Suppressor macrophage treated with lipopolysaccharide for 4 hours (primary cell): ENCODE data around the gene CHI3L1.
"Not testable (repeated sequence)": the region's sequence is repeated elsewhere in the genome, so short reads cannot be mapped to it uniquely, and the experiment has no call there.

Experiments
- DNase-seq: peaks from one replicate; pipeline ENCODE4 v3.0.0-alpha.2; 2020

The CHI3L1 gene

GRCh38 chr1:203186446-203187303 is at the start of gene CHI3L1:
CHI3L1 (minus strand) TSS chr1:203186704; CDS start chr1:203186623, 81 bp downstream.
- peak; percentile 92 for DNase-seq

- not testable (repeated sequence) for DNase-seq
Observed at GRCh38 chr1:203234901-203235300, 48.4 kb upstream of the CHI3L1 start.

GRCh38 chr1:203229471-203230135 is 43.1 kb upstream of the CHI3L1 start, which contains the start of gene CHIT1:
CHIT1 (minus strand) TSS chr1:203229673; CDS start chr1:203229636, 37 bp downstream.
- peak; percentile 86 for DNase-seq

- no peak for DNase-seq
Observed at GRCh38 chr1:203228670-203229069, 42.2 kb upstream of the CHI3L1 start.

- DNase-seq = peak; percentile 40
Observed at GRCh38 chr1:203227371-203228083, 41.0 kb upstream of the CHI3L1 start.

GRCh38 chr1:203225071-203225470 is 38.6 kb upstream of the CHI3L1 start:
- peak; percentile 34 for DNase-seq

GRCh38 chr1:203223012-203223775 is 36.7 kb upstream of the CHI3L1 start:
- DNase-seq = no peak

- DNase-seq = no peak
Observed at GRCh38 chr1:203219934-203220333, 33.4 kb upstream of the CHI3L1 start.

GRCh38 chr1:203219171-203219570 is 32.7 kb upstream of the CHI3L1 start:
- no peak for DNase-seq

- no peak for DNase-seq
Observed at GRCh38 chr1:203217668-203218067, 31.2 kb upstream of the CHI3L1 start.

GRCh38 chr1:203217139-203217655 is 30.7 kb upstream of the CHI3L1 start:
- peak; percentile 37 for DNase-seq

- DNase-seq = peak; percentile 87
Observed at GRCh38 chr1:203216274-203217138, 30.0 kb upstream of the CHI3L1 start.

- DNase-seq = no peak
Observed at GRCh38 chr1:203215573-203215972, 29.1 kb upstream of the CHI3L1 start.

GRCh38 chr1:203214871-203215270 is 28.4 kb upstream of the CHI3L1 start:
- DNase-seq = peak; percentile 89

GRCh38 chr1:203213126-203213525 is 26.6 kb upstream of the CHI3L1 start:
- DNase-seq = no peak

GRCh38 chr1:203211812-203212211 is 25.3 kb upstream of the CHI3L1 start:
- no peak for DNase-seq

GRCh38 chr1:203210988-203211387 is 24.5 kb upstream of the CHI3L1 start:
- DNase-seq = no peak

- no peak for DNase-seq
Observed at GRCh38 chr1:203210350-203210749, 23.8 kb upstream of the CHI3L1 start.

GRCh38 chr1:203208181-203208580 is 21.7 kb upstream of the CHI3L1 start:
- DNase-seq = no peak

- no peak for DNase-seq
Observed at GRCh38 chr1:203207751-203208150, 21.2 kb upstream of the CHI3L1 start.

- DNase-seq = no peak
Observed at GRCh38 chr1:203206129-203206687, 19.7 kb upstream of the CHI3L1 start.
